T-helper 2 cell treated with Interferon-gamma antibody and Interleukin-4, amounts not matched to agents 5 μg/mL and 100 μg/mL, for 36 hours (primary cell): ENCODE data around the gene GALNS.
"Not testable (repeated sequence)": the region's sequence is repeated elsewhere in the genome, so short reads cannot be mapped to it uniquely, and the experiment has no call there.

Source experiments
- DNase-seq: peaks from one replicate; pipeline ENCODE4 v3.0.0; 2021; ENCODE audit warnings: low spot score
- H3K27ac Mint-ChIP-seq: one replicate; pipeline ENCODE4 v1.8.0; 2021; ENCODE audit warnings: mild to moderate bottlenecking, mixed read lengths
- H3K27me3 Mint-ChIP-seq: one replicate; pipeline ENCODE4 v1.8.0; 2021; ENCODE audit warnings: low read depth, mixed read lengths
- H3K36me3 Mint-ChIP-seq: one replicate; pipeline ENCODE4 v1.8.0; 2021; ENCODE audit warnings: low read depth, mixed read lengths
- H3K4me1 Mint-ChIP-seq: one replicate; pipeline ENCODE4 v1.8.0; 2021; ENCODE audit warnings: low read depth, mixed read lengths
- H3K4me3 Mint-ChIP-seq: one replicate; pipeline ENCODE4 v1.8.0; 2022; ENCODE audit warnings: mild to moderate bottlenecking, moderate library complexity, mixed read lengths
- H3K9me3 Mint-ChIP-seq: one replicate; pipeline ENCODE4 v1.8.0; 2021; ENCODE audit warnings: mixed read lengths

The GALNS gene

DNA sequence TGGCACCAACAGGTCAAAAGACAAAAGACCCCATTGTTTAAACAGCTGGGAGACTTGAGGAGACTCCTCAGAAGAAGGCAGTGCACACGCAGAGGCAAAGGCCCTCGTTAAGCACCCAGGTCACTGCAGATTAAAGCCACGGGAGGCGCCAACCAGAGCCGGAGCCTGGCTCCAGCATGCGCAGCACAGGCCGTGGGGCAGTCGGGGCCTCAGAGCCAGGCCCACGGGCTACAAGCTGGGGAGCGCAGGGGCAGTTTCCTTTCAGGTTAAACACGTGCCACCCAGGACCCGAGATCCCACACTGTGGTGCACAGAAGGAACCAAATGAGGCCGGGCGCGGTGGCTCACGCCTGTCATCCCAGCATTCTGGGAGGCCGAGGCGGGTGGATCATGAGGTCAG, 80.9 kb downstream of the GALNS start:
- H3K9me3 Mint-ChIP-seq: no peaks in the 10 kb centered on the region
- peak overlapping the region; percentile 15 for H3K27ac Mint-ChIP-seq
- no peak overlapping the region for H3K4me3 Mint-ChIP-seq
- no peaks in the 10 kb centered on the region for H3K27me3 Mint-ChIP-seq
- H3K36me3 Mint-ChIP-seq: no peaks in the 10 kb centered on the region
- DNase-seq: no peak
- H3K4me1 Mint-ChIP-seq: peaks cover 10% of the 10 kb centered on the region

- no peak for DNase-seq
- H3K36me3 Mint-ChIP-seq: no peaks in the 10 kb centered on the region
- H3K4me3 Mint-ChIP-seq: no peak overlapping the region
- no peak overlapping the region for H3K27ac Mint-ChIP-seq
- peaks cover 1% of the 10 kb centered on the region for H3K4me1 Mint-ChIP-seq
- H3K9me3 Mint-ChIP-seq: no peaks in the 10 kb centered on the region
- H3K27me3 Mint-ChIP-seq: no peaks in the 10 kb centered on the region
Observed at GRCh38 chr16:88774544-88775393, 82.0 kb downstream of the GALNS start.

DNA sequence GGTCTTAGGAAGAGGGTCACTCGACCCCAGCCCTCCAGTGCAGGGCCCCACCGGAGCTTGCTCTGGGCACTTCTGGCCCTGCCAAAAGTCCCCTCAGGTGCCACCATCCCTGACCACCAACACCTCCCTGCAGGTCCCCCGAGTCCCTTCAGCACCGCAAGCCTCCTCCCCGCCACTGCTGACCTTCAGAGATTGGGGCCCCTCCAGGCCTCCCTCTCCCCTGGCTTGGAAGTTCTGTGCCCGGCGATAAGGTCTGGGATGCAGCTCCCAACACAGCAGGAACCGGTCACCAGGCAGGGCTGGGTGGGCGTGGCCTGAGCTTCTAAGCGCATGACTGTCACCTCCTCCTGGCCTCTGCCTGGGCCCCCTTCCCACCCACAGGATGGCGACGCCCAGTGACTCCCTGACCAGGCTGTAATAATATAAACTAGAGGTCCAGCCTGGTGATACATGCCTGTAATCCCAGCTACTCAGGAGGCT, 82.9 kb downstream of the GALNS start:
- no peaks in the 10 kb centered on the region for H3K27me3 Mint-ChIP-seq
- H3K9me3 Mint-ChIP-seq: no peaks in the 10 kb centered on the region
- no peak for DNase-seq
- no peak overlapping the region for H3K4me3 Mint-ChIP-seq
- H3K27ac Mint-ChIP-seq: no peak overlapping the region
- peaks cover 4% of the 10 kb centered on the region for H3K36me3 Mint-ChIP-seq
- peaks cover 1% of the 10 kb centered on the region for H3K4me1 Mint-ChIP-seq

GRCh38 chr16:88772871-88773811, 83.6 kb downstream of the GALNS start:
- no peak for DNase-seq
- H3K9me3 Mint-ChIP-seq: no peaks in the 10 kb centered on the region
- no peaks in the 10 kb centered on the region for H3K27me3 Mint-ChIP-seq
- H3K36me3 Mint-ChIP-seq: peaks cover 4% of the 10 kb centered on the region
- no peak overlapping the region for H3K27ac Mint-ChIP-seq
- H3K4me3 Mint-ChIP-seq: no peak overlapping the region
- peaks cover under 1% of the 10 kb centered on the region for H3K4me1 Mint-ChIP-seq

- not testable (repeated sequence) for H3K4me3 Mint-ChIP-seq, H3K27ac Mint-ChIP-seq, H3K9me3 Mint-ChIP-seq
Observed at GRCh38 chr16:88771781-88772180, 85.0 kb downstream of the GALNS start.

DNA sequence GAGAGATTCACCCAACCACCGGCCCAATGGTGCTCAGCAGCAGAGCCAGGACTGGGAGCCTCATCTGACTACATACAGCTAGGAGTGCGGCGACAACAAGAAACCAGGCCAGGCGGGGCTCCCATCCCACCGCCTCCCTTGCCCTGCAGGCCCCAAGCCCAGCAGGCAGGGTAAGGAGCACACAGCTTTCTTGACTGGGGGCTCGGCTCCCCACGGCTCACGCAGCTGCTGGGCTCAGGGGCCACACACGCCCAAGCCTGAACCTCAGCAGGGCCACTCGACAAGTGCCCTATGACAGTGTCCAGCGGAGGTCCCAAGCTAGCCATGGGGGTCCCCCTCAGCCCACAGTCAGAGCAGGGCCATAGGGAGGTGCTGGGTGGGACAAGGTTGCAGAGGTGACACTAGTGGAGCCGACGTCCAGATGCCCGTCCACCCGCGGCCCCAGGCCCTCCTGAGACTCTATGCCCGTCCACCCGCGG, 85.4 kb downstream of the GALNS start:
- no peaks in the 10 kb centered on the region for H3K27me3 Mint-ChIP-seq
- peaks cover 4% of the 10 kb centered on the region for H3K36me3 Mint-ChIP-seq
- peaks cover 6% of the 10 kb centered on the region for H3K4me1 Mint-ChIP-seq
- H3K27ac Mint-ChIP-seq: no peak overlapping the region
- no peak overlapping the region for H3K4me3 Mint-ChIP-seq
- DNase-seq: no peak
- H3K9me3 Mint-ChIP-seq: no peaks in the 10 kb centered on the region

More at GRCh38 chr16:88771781-88772180, 85.0 kb downstream of the GALNS start:
- not testable (repeated sequence) for H3K36me3 Mint-ChIP-seq, H3K4me1 Mint-ChIP-seq, DNase-seq, H3K27me3 Mint-ChIP-seq

- Mint-ChIP-seq H3K9me3 (no peaks in the 10 kb centered on the region), H3K36me3 (peaks cover 8% of the 10 kb centered on the region), H3K27ac (no peak overlapping the region), H3K4me1 (peaks cover 6% of the 10 kb centered on the region), H3K27me3 (no peaks in the 10 kb centered on the region), H3K4me3 (no peak overlapping the region)
- DNase-seq: no peak
Observed at GRCh38 chr16:88770461-88771293, 86.1 kb downstream of the GALNS start.

DNA sequence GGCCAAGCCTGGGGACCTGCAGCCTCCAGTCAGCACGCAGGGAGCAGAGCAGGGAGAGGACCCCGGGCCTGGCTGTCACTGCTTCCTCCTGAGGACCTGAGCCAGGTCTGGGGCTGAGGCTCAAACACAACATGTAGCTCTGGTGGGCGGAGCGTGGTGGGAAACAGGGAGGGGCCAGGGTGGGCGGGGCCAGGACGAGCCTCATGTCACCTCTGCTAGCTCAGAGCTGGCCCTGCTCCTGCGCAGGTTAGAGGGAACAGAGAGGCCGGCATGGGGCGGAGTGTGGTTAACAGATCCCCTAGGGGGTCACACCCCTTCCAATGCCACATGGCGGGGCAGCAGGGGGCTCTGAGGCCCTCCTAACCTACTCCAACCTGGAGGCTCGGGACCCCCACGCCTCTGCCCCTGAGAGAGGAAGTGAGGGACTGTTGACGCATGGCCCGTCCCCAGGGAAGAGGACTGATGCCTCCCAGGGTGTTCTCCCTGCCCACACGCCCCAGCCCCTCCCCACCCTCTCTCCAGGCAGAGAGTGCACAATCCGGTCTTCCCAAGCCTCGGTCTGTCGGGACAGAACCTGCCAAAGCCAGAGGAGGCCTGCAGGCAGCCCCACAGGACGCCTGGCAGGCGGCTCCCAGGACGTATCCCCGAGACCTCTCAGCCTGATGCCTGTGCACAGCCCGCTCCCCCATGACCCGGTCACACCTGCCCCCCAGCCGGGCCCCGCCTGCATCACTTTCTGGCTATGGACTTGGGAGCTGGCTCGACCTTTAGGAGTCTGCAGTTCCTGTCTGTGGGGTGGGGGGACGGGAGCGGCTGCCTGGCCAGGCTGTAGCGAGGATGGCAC, 86.9 kb downstream of the GALNS start:
- Mint-ChIP-seq H3K27me3 (no peaks in the 10 kb centered on the region), H3K36me3 (peaks cover 8% of the 10 kb centered on the region), H3K4me1 (peaks cover 6% of the 10 kb centered on the region), H3K9me3 (no peaks in the 10 kb centered on the region), H3K4me3 (no peak overlapping the region), H3K27ac (no peak overlapping the region)
- DNase-seq: no peak

- peaks cover 6% of the 10 kb centered on the region for H3K4me1 Mint-ChIP-seq
- no peak for DNase-seq
- H3K36me3 Mint-ChIP-seq: peaks cover 11% of the 10 kb centered on the region
- no peak overlapping the region for H3K27ac Mint-ChIP-seq
- no peak overlapping the region for H3K4me3 Mint-ChIP-seq
- H3K9me3 Mint-ChIP-seq: no peaks in the 10 kb centered on the region
- H3K27me3 Mint-ChIP-seq: no peaks in the 10 kb centered on the region
Observed at GRCh38 chr16:88768071-88768783, 88.5 kb downstream of the GALNS start.

GRCh38 chr16:88767546-88768070, 89.1 kb downstream of the GALNS start:
- no peaks in the 10 kb centered on the region for H3K27me3 Mint-ChIP-seq
- no peak overlapping the region for H3K27ac Mint-ChIP-seq
- H3K4me3 Mint-ChIP-seq: no peak overlapping the region
- DNase-seq: no peak
- H3K4me1 Mint-ChIP-seq: peaks cover 6% of the 10 kb centered on the region
- no peaks in the 10 kb centered on the region for H3K9me3 Mint-ChIP-seq
- H3K36me3 Mint-ChIP-seq: peaks cover 12% of the 10 kb centered on the region

DNA sequence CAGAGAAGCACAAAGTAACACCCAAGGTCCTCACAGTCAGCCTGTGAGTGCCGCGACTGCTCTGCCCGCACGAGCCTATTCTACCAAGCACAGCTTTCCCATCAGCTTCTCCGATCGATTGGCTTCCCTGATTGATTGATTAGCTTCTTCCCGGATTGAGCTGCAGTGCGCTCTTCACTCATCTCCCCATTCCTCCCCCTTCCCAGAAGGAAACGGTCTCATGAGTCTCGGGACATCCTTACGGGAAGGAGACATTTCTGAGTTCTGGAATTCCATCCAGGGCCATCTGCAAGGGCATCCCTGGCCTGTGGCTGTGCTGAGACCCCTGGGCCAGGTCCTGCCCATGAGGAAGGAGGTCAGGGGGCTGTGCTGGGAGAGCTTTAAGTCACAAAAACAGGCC, 89.8 kb downstream of the GALNS start:
- no peaks in the 10 kb centered on the region for H3K9me3 Mint-ChIP-seq
- no peak overlapping the region for H3K4me3 Mint-ChIP-seq
- H3K36me3 Mint-ChIP-seq: peaks cover 12% of the 10 kb centered on the region
- DNase-seq: no peak
- peaks cover 6% of the 10 kb centered on the region for H3K4me1 Mint-ChIP-seq
- H3K27me3 Mint-ChIP-seq: no peaks in the 10 kb centered on the region
- peak overlapping the region; percentile 27 for H3K27ac Mint-ChIP-seq

DNA sequence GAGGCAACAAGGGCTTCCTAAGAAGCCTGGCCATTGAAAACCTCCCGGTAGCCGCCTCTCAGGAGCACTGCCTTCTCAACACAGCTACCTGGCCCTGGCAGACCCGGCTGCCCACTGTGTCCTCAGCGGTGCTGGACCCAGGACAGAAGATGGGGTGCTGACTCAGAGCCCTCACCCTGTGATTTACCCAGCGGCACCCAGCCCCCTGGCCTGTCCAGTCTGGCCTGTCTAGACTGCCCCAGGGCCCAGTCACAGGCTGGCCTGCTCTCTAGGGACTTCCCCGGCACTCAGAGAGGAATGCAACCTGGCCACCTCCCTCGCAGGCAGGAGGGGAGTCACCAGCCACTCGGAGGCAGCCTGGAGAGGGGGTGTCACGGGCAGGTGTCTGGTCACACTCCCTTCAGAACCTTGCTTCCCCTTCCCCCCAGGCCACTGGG, 91.8 kb downstream of the GALNS start:
- DNase-seq: no peak
- H3K36me3 Mint-ChIP-seq: peaks cover 12% of the 10 kb centered on the region
- H3K27me3 Mint-ChIP-seq: no peaks in the 10 kb centered on the region
- no peak overlapping the region for H3K27ac Mint-ChIP-seq
- no peak overlapping the region for H3K4me3 Mint-ChIP-seq
- H3K4me1 Mint-ChIP-seq: peaks cover 6% of the 10 kb centered on the region
- H3K9me3 Mint-ChIP-seq: no peaks in the 10 kb centered on the region
